SU-DHL-6 (cell line): ENCODE measurements around the gene VAMP3.

Source experiments
- EZH2phosphoT487 ChIP-seq: fragments of 200-600 bp; sonication (generic), shearing (Covaris generic); conservative IDR thresholded peaks from 2 replicates; pipeline ENCODE4 v1.6.1; 2018; ENCODE audit warnings: mild to moderate bottlenecking, antibody characterized with exemption, low read length, moderate library complexity, mixed read lengths
- TF ChIP-seq, protein P1 (sequence below): fragments of 200-600 bp; sonication (generic); IDR thresholded peaks from one replicate; pipeline ENCODE4 v1.5.1; 2017; ENCODE audit warnings: antibody characterized with exemption, mild to moderate bottlenecking, low read length, moderate library complexity; ENCODE audit not compliant: insufficient read depth, poor library complexity, severe bottlenecking

DNA sequence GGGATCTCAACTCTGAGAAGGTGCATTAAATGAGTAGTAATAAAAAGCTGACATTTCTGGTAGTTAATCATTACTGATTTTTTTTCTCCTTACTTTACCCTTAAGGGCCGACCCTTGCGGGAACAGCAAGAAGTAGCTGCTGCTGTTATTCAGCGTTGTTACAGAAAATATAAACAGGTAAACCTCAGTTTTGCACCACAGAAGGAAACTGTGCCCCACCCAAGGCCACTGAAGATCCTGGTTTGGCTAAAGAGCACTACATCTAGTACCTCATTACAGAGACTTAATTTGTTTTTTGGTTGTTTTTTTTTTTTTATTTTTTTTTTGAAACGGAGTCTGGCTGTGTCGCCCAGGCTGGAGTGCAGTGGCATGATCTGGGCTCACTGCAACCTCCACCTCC lies 23.5 kb upstream of the VAMP3 start:
- TF ChIP-seq EZH2phosphoT487 = no peak
- TF ChIP-seq, protein P1, sequence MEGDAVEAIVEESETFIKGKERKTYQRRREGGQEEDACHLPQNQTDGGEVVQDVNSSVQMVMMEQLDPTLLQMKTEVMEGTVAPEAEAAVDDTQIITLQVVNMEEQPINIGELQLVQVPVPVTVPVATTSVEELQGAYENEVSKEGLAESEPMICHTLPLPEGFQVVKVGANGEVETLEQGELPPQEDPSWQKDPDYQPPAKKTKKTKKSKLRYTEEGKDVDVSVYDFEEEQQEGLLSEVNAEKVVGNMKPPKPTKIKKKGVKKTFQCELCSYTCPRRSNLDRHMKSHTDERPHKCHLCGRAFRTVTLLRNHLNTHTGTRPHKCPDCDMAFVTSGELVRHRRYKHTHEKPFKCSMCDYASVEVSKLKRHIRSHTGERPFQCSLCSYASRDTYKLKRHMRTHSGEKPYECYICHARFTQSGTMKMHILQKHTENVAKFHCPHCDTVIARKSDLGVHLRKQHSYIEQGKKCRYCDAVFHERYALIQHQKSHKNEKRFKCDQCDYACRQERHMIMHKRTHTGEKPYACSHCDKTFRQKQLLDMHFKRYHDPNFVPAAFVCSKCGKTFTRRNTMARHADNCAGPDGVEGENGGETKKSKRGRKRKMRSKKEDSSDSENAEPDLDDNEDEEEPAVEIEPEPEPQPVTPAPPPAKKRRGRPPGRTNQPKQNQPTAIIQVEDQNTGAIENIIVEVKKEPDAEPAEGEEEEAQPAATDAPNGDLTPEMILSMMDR = no peak
